ENCODE measurements around the gene ROBO2.

The ROBO2 gene

GRCh38 chr3:77655396-77655795, 615.5 kb downstream of the ROBO2 start:
- DNase-seq (ENCODE audit: low spot score) = no peak
- in situ Hi-C loops (cut with MboI; ENCODE audit: low sequenced_read_pairs, unreplicated experiment) = no loop called here
- no peak for TF ChIP-seq CTCF (IDR thresholded peaks at IDR 0.05; ENCODE audit: borderline replicate concordance, control extremely low read depth, extremely low read depth, insufficient read depth, missing control alignments)

GRCh38 chr3:77660718-77661117, 620.8 kb downstream of the ROBO2 start:
- in situ Hi-C loops (cut with MboI; ENCODE audit: low sequenced_read_pairs, unreplicated experiment) = no loop called here
- TF ChIP-seq CTCF (IDR thresholded peaks at IDR 0.05; ENCODE audit: borderline replicate concordance, control extremely low read depth, extremely low read depth, insufficient read depth, missing control alignments) = no peak
- DNase-seq (ENCODE audit: low spot score) = no peak

GRCh38 chr3:77667901-77668300, 628.0 kb downstream of the ROBO2 start:
- in situ Hi-C loops (cut with MboI; ENCODE audit: low sequenced_read_pairs, unreplicated experiment) = no loop called here
- TF ChIP-seq CTCF (IDR thresholded peaks at IDR 0.05; ENCODE audit: borderline replicate concordance, control extremely low read depth, extremely low read depth, insufficient read depth, missing control alignments) = no peak
- DNase-seq (ENCODE audit: low spot score) = no peak

GRCh38 chr3:77668376-77668775, 628.5 kb downstream of the ROBO2 start:
- TF ChIP-seq CTCF (IDR thresholded peaks at IDR 0.05; ENCODE audit: borderline replicate concordance, control extremely low read depth, extremely low read depth, insufficient read depth, missing control alignments) = no peak
- in situ Hi-C loops (cut with MboI; ENCODE audit: low sequenced_read_pairs, unreplicated experiment) = no loop called here
- DNase-seq (ENCODE audit: low spot score) = no peak

GRCh38 chr3:77672016-77672415, 632.1 kb downstream of the ROBO2 start:
- no peak for DNase-seq (ENCODE audit: low spot score)
- in situ Hi-C loops (cut with MboI; ENCODE audit: low sequenced_read_pairs, unreplicated experiment) = no loop called here
- TF ChIP-seq CTCF (IDR thresholded peaks at IDR 0.05; ENCODE audit: borderline replicate concordance, control extremely low read depth, extremely low read depth, insufficient read depth, missing control alignments) = no peak

- in situ Hi-C loops (cut with MboI; ENCODE audit: low sequenced_read_pairs, unreplicated experiment) = no loop called here
- TF ChIP-seq CTCF (IDR thresholded peaks at IDR 0.05; ENCODE audit: borderline replicate concordance, control extremely low read depth, extremely low read depth, insufficient read depth, missing control alignments) = no peak
- DNase-seq (ENCODE audit: low spot score) = no peak
Measured at GRCh38 chr3:77682162-77682561, 642.3 kb downstream of the ROBO2 start.

- DNase-seq (ENCODE audit: low spot score) = no peak
- in situ Hi-C loops (cut with MboI; ENCODE audit: low sequenced_read_pairs, unreplicated experiment) = no loop called here
- no peak for TF ChIP-seq CTCF (IDR thresholded peaks at IDR 0.05; ENCODE audit: borderline replicate concordance, control extremely low read depth, extremely low read depth, insufficient read depth, missing control alignments)
Measured at GRCh38 chr3:77684115-77684514, 644.2 kb downstream of the ROBO2 start.
